GM18511 (cell line): ENCODE data around the gene SLC51A.
"Not testable (repeated sequence)": the region's sequence is repeated elsewhere in the genome, so short reads cannot be mapped to it uniquely, and the experiment has no call there.

Experiments
- ATAC-seq: cut with Tn5 transposase; IDR thresholded peaks from one replicate; pipeline ENCODE4 v1.9.1; 2021; ENCODE audit warnings: mild to moderate bottlenecking, moderate library complexity; ENCODE audit not compliant: unreplicated experiment

SLC51A gene

DNA sequence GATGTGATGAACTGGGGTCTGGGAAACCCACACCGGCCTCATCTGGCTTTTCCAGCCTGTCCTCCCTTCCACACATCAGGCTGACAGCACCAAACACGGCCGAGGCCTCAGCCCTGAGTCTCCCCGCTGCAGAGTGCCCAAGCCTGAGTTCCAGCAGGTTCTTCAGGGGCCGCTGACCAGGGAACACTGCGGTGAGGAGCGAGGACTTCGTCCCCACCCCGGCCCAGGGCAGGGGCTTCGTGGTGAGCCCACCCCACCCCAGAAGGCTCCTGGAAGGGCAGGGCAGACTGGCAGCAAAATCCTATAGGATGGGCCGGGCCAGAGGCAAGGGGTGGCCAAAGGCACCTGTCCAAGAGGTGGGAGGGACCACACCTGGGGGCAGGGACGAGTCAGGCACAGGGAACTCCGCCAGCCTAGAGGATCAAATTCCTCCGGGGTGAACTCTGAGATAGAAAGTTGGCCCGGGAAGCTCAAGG is at the start of gene SLC51A:
Gene SLC51A (plus strand): TSS at position 446 of the 476 bp plus-strand sequence. CDS start 179 bp downstream, outside the sequence.
- no peak for ATAC-seq

DNA sequence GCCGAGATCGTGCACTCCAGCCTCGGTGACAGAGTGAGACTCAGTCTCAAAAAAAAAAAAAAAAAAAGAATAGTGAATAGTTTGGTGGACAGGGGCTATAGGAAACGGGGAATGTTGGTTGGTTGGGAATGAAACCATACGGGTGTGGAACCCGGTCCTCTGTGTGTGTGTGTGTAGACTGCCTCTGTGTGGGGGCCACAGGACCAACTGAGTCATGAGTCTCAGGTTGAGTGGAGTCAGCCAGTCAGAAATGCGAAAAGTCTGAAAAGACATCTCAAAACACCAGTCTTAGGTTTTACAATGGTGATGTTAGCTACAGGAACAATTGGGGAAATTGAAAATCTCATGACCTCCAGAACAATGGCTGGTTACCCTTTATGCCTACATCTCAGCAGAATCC is 49.6 kb upstream of the SLC51A start:
- ATAC-seq: no peak

DNA sequence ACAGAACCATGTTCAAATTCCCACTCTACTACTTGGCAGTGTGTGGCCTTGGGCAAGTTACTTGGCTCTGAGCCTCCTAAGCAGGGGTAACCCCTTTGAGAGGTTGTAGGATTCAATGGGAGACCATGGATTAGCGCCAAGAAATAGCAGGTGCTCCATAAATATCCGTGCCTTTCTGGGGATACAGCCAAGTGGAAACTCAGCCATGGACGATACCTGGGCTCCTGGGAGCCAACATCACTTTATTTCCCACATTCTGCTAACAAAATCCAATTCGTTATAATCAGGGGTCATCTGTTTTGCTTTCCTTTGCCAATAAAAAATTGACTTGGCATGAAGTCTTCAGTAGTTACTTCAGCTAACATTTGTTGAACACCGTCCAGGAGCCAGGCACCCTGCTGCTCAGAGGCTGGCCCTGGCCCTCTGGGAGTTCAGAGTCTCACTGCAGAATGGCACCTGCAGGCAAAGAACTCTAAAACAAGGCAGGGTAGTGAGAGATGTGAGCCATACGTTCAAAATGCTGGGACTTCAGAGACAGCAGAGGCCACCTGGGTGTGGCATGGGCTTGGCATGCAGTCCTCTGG is 47.4 kb upstream of the SLC51A start:
- no peak for ATAC-seq

DNA sequence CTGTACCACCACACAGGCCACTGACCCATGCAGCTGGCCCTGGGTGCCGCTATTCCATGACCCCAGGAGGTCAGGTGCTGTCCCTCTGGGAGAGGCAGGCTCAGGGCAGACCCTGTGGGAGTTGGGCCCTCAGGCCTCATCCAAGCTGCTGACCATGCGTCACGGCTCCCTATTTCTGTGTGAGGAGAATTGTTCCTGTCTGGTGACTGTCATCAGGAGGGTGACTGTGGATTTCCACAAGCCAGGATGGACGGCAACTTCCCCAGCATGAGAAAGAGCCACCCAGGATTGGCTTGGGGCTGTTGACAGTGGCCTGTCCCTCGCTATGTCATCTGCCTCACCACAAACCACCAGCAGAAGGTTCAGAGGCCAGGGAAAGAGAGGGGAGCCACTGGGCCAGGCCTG is 46.5 kb upstream of the SLC51A start:
- ATAC-seq: no peak

DNA sequence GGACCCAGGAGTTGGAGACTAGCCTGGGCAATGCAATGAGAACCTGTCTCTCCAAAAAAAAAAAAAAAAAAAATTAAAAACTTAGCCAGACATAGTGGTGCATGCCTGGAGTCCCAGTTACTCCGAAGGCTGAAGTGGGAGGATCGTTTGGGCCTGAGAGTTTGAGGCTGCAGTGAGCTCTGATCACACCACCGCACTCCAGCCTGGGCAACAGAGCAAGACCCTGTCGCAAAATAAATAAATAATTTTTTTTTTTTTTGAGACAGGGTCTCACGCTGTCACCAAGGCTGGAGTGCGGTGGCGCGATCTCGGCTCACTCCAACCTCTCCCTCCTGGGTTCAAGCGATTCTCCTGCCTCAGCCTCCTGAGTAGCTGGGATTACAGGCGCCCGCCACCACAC is 46.0 kb upstream of the SLC51A start:
- not testable (repeated sequence) for ATAC-seq

DNA sequence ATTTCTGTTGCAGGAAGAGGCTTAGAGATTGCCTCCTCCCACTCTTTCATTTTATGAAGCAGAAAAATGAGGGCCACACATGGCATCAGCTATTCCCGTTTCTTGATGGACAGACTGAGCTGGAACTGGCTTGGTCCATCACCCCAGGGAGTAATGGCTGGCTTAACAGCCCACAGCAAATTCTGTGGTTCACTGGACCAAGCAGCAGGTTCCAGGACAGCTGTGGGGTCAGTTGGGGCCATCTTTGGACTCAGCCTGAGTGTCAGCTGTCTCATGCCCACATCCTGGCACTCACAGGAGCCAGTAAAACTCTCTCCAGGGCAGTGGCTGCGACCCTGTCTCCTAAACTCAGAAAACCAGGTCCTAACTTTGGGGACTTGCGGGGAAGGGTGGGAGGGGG is 41.7 kb upstream of the SLC51A start:
- no peak for ATAC-seq

DNA sequence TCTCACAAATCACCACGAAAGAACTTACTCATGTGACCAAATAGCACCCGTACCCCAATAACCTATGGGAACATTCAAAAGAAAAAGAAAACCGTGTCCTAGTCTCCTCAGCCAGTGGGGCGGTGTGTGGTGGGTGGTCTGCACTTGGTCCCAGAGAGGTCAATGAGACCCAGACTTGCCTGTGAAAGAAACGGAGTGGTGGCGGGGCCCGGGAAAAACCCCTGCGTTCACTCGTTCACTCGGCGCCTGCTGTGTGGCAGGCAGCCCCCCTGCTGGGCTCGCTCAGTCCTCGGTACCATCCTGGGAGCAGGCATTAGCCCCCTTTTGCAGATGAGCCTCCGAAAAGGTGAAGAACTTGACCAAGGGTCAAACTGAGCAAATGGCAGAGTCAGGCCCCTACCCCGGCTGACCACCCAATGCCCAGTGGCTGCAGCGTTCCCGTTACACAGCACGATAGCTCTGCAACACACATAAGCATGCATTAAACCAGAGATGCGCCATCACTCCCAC is 41.2 kb upstream of the SLC51A start:
- no peak for ATAC-seq

DNA sequence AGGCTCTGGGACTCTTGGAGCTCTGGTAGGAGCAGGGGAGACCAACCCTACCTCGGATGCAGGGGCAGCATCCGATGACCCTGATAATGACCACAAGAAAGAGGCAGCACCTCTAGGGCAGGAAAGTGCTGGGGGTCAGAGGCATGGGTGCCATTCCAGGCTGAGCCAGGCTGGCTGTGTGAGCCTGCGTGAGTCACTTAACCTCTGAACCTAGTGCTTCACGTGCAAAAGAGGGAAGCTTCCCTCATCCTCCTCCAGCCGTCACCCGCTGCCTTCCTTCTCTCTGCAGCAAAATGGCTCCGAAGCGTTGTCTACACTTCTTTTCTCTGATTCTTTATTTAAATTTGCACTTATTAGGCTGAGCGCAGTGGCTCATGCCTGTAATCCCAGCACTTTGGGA is 40.6 kb upstream of the SLC51A start:
- ATAC-seq: no peak

DNA sequence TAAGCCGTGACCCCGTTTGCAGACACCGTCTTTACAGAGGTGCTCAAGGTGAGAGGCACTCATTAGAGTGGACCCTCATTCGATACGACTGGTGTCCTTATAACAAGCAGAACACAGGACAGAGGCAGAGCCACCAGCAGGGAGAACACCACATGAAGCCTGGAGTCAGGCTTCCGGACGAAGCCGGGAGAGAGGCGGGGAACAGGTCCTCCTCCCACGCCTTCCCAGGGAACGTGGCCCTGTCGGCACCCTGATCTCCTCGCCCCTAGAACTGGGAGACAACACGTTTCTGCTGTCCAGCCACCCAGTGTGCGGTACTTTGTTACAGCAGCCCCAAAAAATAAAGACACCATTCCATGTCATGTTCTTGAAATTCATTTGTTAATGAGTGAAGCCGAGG is 38.8 kb upstream of the SLC51A start:
- ATAC-seq: no peak

DNA sequence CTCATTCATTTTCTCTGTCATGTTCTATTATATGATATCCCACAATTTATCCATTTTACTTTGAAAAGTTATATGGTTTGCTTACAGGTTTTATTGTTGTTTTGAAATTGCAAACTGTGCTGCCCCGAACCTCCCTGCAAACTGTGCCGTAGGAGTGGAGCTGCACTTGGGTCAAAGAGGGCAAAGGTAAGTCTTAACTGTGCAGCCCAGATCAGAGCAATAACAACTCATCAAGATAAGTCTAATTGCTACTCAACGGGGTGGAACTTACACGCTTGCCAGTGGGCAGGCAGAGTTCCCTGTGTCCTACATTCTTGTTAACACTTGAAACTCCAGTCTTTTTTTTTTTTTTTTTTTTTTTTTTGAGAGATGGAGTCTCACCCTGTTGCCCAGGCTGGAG is 38.4 kb upstream of the SLC51A start:
- no peak for ATAC-seq

DNA sequence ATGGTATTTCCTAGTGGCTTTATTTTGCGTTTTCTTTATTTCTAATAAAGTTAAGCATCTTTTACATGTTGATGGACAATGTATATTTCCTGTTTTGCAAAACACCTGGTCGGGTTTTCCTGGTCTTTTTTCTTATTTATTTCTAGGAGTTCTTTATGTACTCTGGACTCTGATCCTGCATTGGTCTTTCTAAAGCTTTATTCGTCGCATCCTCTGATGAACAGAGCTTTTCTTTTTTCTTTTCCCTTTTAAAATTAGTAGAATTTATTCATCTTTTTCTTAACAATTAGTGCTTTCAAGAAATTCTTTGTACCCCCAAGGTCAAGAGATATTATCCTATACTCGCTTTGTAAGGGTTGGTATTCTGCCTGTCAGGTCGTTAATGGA is 37.3 kb upstream of the SLC51A start:
- ATAC-seq: no peak

DNA sequence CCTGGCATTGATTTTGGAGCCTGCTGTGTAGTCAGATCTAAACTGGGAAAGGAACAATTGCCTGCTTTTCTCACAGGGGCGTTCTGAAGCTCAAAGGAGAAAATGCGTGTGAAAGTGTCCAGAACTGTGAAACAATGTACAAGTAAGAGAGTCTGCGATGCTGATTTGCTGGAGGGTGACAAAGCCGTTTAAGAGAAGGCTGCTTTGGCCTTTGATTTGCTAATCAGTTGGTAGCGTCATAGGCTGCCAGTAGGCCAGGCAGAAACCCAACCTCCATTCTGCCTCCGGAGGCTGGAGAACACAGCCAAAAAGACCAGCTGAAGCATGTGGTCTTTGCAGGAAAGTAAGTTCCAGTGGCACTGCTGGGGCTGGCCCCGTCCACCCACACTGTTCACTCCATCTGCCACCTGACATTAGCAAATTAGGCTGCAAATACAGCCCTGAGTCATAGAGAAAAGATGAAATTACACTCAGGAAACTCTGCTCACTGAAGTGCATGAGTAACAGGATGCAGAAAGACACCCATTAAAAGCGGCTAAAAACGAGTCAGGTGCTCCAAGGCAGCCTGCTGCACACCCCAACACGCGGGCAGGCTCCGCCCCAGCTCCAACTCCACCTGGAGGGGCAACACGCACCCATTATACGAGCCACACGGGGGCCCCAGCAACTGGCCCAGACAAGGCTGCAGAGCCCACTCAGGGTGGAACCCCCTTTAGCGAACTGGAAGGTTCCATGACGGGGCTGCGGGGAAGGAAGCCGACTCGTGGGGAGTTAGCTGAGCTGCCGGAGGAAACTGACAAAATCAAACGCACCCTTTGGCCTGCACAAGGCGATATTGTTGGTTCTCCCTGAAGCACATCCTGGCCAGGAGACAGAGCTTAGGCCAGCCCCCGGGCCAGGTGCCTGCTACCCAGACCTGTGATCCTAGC is 36.7 kb upstream of the SLC51A start:
- ATAC-seq: peak; percentile 79

DNA sequence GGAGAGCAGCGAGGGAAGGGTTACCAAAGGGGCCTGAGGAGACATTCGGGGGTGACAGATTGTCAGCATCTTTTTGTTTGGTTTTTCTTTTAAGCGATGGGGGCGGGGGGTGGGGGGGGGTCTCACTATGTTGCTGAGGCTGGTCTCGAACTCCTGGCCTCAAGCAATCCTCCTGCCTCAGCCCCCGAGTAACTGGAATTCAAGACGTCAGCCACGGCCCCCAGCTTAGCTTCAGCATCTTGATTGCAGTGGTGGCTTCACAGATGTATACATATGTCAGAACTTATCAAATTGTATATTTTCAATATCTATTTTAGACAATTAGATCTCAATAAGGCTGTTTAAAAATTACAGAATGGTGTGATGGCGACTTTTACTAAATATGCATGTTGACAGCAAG is 36.0 kb upstream of the SLC51A start:
- no peak for ATAC-seq

DNA sequence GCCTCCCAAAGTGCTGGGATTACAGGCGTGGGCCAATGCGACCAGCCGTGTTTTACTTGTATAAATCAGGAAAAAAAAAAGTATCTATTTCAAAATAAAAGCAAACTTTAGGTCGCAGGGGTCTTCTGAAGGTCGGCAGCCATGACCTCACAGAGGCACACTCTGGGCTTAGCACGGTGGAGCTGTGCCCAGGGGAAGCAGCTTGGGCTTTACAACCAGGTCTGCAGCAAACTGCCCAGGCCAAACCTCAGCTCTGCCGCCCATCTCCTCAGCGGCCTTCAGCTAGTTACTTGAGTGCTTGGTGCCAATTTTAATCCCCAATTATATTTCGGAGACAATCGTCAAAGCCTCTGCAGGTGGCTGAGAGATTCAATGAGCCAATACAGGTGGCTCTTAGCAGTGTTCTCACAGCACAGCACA is 35.2 kb upstream of the SLC51A start:
- no peak for ATAC-seq

DNA sequence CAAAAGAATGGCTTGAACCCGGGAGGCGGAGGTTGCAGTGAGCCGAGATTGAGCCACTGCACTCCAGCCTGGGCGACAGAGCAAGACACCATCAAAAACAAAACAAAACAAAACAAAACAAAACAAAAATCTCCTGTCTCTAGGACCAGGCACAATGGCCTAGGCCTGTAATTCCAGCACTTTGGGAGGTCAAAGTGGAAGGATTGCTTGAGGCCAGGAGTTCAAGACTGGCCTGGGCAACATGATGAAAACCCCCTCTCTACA is 32.2 kb upstream of the SLC51A start:
- ATAC-seq: not testable (repeated sequence)

DNA sequence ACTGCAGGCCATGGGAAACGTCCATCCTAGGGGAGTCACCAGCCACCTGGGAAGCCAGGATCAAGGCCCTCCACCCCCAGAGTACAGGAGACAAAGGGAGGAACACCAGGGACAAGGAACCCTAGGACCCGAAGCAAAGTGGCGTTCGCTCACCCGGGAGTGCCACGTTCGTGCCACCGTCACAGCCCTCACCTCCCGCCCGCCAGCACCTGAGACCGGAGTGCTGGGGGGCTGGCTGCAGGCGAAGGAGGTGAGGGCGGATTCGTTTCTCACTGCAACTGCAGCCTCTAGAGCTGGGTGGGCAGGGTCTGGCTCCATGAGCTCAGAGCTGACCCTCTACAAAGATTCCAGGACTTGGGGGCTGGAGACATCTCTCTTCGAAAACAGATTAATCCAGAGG is 31.5 kb upstream of the SLC51A start:
- ATAC-seq: no peak

DNA sequence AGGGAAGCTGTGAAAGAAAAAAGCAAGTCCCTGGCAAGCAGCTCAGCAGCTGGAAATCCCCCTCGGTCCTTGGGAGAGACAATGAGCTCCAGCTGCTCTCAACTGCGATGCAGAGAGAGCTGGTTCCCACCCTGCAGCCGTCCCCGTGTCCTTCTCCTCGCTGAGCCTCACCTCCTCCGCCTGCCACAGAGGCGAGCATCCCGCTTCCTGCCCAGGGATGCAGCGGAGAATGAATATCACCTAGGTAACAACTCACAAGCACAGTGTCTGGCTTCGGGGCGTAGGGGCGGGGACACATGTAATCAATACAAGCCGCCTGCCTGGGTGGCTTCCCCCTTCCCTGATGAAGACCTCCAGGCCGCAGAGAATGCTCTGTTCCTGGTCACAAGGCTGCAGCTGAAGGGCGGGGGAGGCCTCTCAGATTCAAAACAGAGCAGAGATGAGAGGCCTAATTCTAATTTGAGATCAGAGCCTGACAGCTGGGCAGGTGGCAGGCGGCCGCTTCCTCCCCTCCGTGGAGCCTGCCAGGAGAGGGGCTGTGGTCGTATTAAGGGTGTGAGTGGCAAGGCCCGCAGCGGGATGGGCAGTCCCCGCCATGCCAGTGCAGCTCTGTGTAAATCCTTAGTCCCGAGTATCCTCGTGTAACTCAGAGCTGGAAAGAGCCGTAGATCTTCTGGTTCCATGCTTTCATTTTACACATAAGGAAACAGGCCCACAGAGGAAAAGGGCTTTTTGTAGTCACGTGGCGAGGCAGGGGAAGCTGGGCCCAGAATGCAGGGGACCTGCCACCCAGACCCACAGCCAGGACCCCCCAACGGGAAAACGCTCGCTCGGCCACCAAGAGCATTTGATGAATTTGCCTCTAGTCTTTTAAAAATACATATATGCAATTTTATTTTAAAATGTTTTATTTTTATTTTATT is 29.4 kb upstream of the SLC51A start:
- ATAC-seq: no peak

DNA sequence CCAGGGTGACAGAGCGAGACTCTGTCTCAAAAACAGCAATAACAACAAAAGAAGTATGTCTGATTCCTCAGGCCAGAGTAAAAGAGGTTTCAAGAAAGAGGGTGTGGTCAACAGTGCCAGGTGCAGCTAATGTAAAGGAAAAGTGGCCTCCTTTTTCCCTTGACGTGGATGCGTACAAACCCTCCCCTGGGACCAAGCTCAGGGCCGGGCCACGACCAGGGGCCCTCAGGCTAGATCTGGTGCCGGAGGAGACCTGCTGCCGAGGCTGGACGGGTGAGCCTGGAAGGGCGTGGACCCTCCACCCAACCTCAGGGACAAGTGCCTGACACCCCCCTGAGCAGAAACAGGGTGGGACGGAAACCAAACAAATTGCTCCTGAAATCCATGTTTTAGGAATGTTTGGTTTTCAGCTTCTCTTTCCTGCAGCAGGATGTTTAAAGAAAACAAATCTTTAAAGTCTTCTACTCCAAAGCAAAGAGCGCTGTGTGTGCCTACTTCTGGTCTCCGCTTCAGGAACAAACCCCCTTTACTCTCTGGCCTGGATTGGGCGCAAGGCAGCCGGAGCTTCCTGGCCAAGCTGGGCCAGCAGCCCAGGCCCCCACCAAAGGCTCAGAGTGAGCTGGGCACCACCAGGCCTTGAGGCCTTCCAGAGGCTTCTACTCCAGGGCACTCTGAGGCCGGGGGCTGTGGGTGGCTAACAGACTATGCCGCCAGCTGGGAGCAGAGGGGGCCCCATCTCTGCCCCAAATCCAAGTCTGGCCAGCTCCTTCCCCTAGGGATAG is 26.6 kb upstream of the SLC51A start:
- no peak for ATAC-seq

DNA sequence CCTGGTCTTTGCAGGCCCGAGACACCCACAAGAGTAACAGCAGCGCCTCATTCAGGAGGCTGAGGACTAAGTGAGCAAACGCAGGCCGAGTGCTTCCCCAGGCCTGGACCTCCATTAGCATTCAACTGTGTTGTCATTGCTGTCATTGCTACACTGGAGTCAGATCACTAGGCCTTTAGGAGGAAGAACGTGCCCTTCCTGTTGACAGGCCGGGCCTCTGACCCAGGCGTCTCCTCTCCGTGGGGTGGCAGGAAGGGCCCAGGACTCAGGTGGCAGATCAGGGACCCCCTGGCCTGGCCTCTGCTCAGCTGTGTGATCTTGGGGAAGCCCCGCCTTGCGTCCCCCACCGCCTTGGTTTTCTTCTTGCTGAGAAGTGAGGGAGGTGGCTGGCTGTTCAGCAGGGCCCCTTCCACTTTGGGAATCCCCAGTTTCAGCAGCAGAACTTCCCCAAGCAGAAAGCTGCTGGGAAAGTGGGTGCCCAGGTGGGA is 24.3 kb upstream of the SLC51A start:
- ATAC-seq: peak; percentile 55

DNA sequence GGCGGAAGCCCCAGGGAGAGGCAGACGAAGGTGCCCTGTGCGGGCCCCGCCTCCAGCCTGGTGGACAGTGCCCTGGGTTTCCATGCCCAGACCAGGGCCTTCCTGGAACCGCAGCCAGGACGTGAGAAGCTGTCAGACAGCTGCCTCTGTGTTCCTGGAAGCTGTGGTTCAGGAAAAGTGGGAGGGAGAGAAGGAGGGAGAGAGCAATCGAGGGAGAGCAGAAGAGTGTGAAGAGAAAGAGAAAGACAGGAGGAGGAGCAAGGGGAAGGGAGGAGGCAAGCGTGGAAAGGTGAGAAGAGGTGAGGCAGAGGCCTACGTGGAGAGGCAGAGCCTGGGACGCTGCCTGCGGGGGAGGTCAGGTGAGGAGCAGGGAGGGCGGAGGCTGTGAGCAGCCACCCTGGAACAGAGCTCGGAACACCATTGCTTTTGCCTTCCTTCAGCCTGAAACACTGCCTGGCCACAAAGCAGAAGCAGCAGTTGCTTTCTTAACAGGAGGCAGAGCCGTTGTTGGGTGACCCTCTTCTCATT is 23.7 kb upstream of the SLC51A start:
- peak; percentile 25 for ATAC-seq
